Measurements from ENCODE around the gene ATR. TPM values are rescaled to one million over a fixed set of nuclear protein-coding genes. Genes with fewer than 3 reads are reported as not detected.
"Not testable (repeated sequence)": the region's sequence is repeated elsewhere in the genome, so short reads cannot be mapped to it uniquely, and the experiment has no call there.

The ATR gene
- total and polyA plus RNA-seq, 2 of the 4 experiments (the other 2 are of a cell fraction) = 9.5 to 28.0 TPM

- H3K27me3 ChIP-seq (ENCODE audit: control insufficient read depth, insufficient read depth, low read length) = no peaks in the 10 kb centered on the region
- H2AK5ac ChIP-seq (ENCODE audit: low read depth, low read length) = no peak overlapping the region
- no peak overlapping the region for H3K56ac ChIP-seq (ENCODE audit: extremely low read depth, insufficient read depth, low read length)
- POLR2A ChIA-PET (ENCODE audit: unreplicated experiment) = no interaction called here
- WGBS, 2 experiments (ENCODE audit: extremely low coverage in 2 of 2, insufficient read length in 1 of 2) = no CpG with 5 or more reads among the region's 1 CpG
- DNase-seq = no peak
- dilution Hi-C loops (cut with HindIII; ENCODE audit: low sequenced_read_pairs, unreplicated experiment) = no loop called here
- no peak overlapping the region for H2BK120ac ChIP-seq (ENCODE audit: low read depth, low read length)
- H3K4me3 ChIP-seq (ENCODE audit: insufficient read depth, low read depth, low read length) = no peak overlapping the region
- H3K79me1 ChIP-seq (ENCODE audit: low read depth in 1 of 2, low read length in 2 of 2) = peaks cover 0 to 3% of the 10 kb centered on the region in 2 experiments; a peak in 1 of 4 replicates
- H3K4me1 ChIP-seq (ENCODE audit: control insufficient read depth, insufficient read depth, low read length) = no peaks in the 10 kb centered on the region
- no peak overlapping the region for H3K27ac ChIP-seq (ENCODE audit: insufficient read depth, low read length)
- H3K36me3 ChIP-seq (ENCODE audit: control insufficient read depth, insufficient read depth, low read length) = peaks cover 16% of the 10 kb centered on the region
- no peak overlapping the region for H2AK9ac ChIP-seq (replicated peaks; ENCODE audit: low read depth, low read length, poor library complexity)
- CTCF ChIA-PET = no interaction called here
- no peak overlapping the region for H3K4ac ChIP-seq (ENCODE audit: low read depth, low read length)
- H3K9me3 ChIP-seq (ENCODE audit: control insufficient read depth, insufficient read depth, low read length) = no peaks in the 10 kb centered on the region
- no peak overlapping the region for H4K91ac ChIP-seq (ENCODE audit: insufficient read depth, low read depth, low read length)
- no peak overlapping the region for H3K18ac ChIP-seq (ENCODE audit: low read depth, low read length)
- no peak overlapping the region for H4K8ac ChIP-seq (ENCODE audit: low read depth in 2 of 2, low read length in 2 of 2)
- TF ChIP-seq MXI1 (IDR thresholded peaks at IDR 0.05; ENCODE audit: borderline replicate concordance, low read depth, low read length) (no peak), NFE2L2 (IDR thresholded peaks at IDR 0.05; ENCODE audit: low read depth, low read length) (no peak), MAZ (IDR thresholded peaks at IDR 0.05; ENCODE audit: borderline replicate concordance, low read depth, low read length) (no peak), CHD1 (IDR thresholded peaks at IDR 0.05; ENCODE audit: low read depth, low read length) (no peak), RAD21 (IDR thresholded peaks at IDR 0.05; ENCODE audit: low read length) (no peak), FOS (IDR thresholded peaks at IDR 0.05; ENCODE audit: low read depth, low read length) (no peak), RFX5 (IDR thresholded peaks at IDR 0.05; ENCODE audit: low read depth, low read length) (no peak), ELK1 (IDR thresholded peaks at IDR 0.05; ENCODE audit: borderline replicate concordance, low read depth, low read length) (no peak)
- no peak overlapping the region for H3K9ac ChIP-seq (ENCODE audit: low read depth, low read length)
- no peak overlapping the region for H3K4me2 ChIP-seq (ENCODE audit: low read depth, low read length)
- H3K23ac ChIP-seq (ENCODE audit: low read depth, low read length) = no peak overlapping the region
- H2AFZ ChIP-seq (replicated peaks; ENCODE audit: low read length, poor library complexity) = no peak overlapping the region
- H2BK15ac ChIP-seq (ENCODE audit: low read depth, low read length) = no peak overlapping the region
- intact Hi-C loops (cut with micrococcal nuclease) = no loop called here
- H4K5ac ChIP-seq (ENCODE audit: low read depth, low read length) = no peak overlapping the region
- H2BK20ac ChIP-seq (ENCODE audit: low read depth, low read length) = no peak overlapping the region
- no peak for ATAC-seq (ENCODE audit: low read depth)
- H3K14ac ChIP-seq (replicated peaks; ENCODE audit: low read depth, low read length) = no peak overlapping the region
- no peaks in the 10 kb centered on the region for H3K9me1 ChIP-seq (ENCODE audit: insufficient read depth, low read length)
- H2BK5ac ChIP-seq (ENCODE audit: low read depth, low read length, poor library complexity, severe bottlenecking) = no peak overlapping the region
- in situ Hi-C loops (cut with MboI; ENCODE audit: low sequenced_read_pairs) = no loop called here
- H4K20me1 ChIP-seq (ENCODE audit: insufficient read depth, low read length) = no peaks in the 10 kb centered on the region
- no TSS peak for BruUV-seq (replicated peaks)
These were observed 161.2 kb downstream of the ATR start for GRCh38 chr3:142417302-142417701.

GRCh38 chr3:142400537-142400936 lies 178.0 kb downstream of the ATR start:
- ATAC-seq (ENCODE audit: low read depth); H3K9ac ChIP-seq (ENCODE audit: low read depth, low read length); H3K4me1 ChIP-seq (ENCODE audit: control insufficient read depth, insufficient read depth, low read length); H3K27me3 ChIP-seq (ENCODE audit: control insufficient read depth, insufficient read depth, low read length); H3K18ac ChIP-seq (ENCODE audit: low read depth, low read length); H2BK20ac ChIP-seq (ENCODE audit: low read depth, low read length); POLR2A ChIA-PET (ENCODE audit: unreplicated experiment); H3K4me2 ChIP-seq (ENCODE audit: low read depth, low read length); H3K4ac ChIP-seq (ENCODE audit: low read depth, low read length); H4K20me1 ChIP-seq (ENCODE audit: insufficient read depth, low read length); H3K14ac ChIP-seq (replicated peaks; ENCODE audit: low read depth, low read length); in situ Hi-C loops (cut with MboI; ENCODE audit: low sequenced_read_pairs); H3K79me1 ChIP-seq (ENCODE audit: low read depth in 1 of 2, low read length in 2 of 2); H3K4me3 ChIP-seq (ENCODE audit: insufficient read depth, low read depth, low read length); H2AK9ac ChIP-seq (replicated peaks; ENCODE audit: low read depth, low read length, poor library complexity); H4K8ac ChIP-seq (ENCODE audit: low read depth in 2 of 2, low read length in 2 of 2); H3K23ac ChIP-seq (ENCODE audit: low read depth, low read length); H2BK120ac ChIP-seq (ENCODE audit: low read depth, low read length); H4K5ac ChIP-seq (ENCODE audit: low read depth, low read length); H2BK5ac ChIP-seq (ENCODE audit: low read depth, low read length, poor library complexity, severe bottlenecking); dilution Hi-C loops (cut with HindIII; ENCODE audit: low sequenced_read_pairs, unreplicated experiment); H4K91ac ChIP-seq (ENCODE audit: insufficient read depth, low read depth, low read length); H3K27ac ChIP-seq (ENCODE audit: insufficient read depth, low read length); H3K9me1 ChIP-seq (ENCODE audit: insufficient read depth, low read length); H2BK15ac ChIP-seq (ENCODE audit: low read depth, low read length); H3K9me3 ChIP-seq (ENCODE audit: control insufficient read depth, insufficient read depth, low read length); H2AFZ ChIP-seq (replicated peaks; ENCODE audit: low read length, poor library complexity); DNase-seq; intact Hi-C loops (cut with micrococcal nuclease); H2AK5ac ChIP-seq (ENCODE audit: low read depth, low read length); BruUV-seq (replicated peaks); H3K56ac ChIP-seq (ENCODE audit: extremely low read depth, insufficient read depth, low read length): not testable (repeated sequence)
- CTCF ChIA-PET = interaction anchor here (0.7 kb wide), 1 partner anchor 291 kb away, joined by 3 read pairs; no protein-coding TSS in a partner anchor
- H3K36me3 ChIP-seq (ENCODE audit: control insufficient read depth, insufficient read depth, low read length) = peaks cover 27% of the 10 kb centered on the region
- no CpG with 5 or more reads among the region's 7 CpGs for WGBS, 2 experiments (ENCODE audit: extremely low coverage in 2 of 2, insufficient read length in 1 of 2)
